Karpas-422 (cell line): ENCODE results near the gene DMBT1. TPM values are rescaled to one million over a fixed set of nuclear protein-coding genes. Genes with fewer than 3 reads are reported as not detected.

Source experiments
- DNase-seq: peaks from one replicate; pipeline ENCODE4 v3.0.0-alpha.2; 2015
- H2AFZ ChIP-seq: fragments of 200-600 bp; sonication (generic); 2 replicates; pipeline ENCODE4 v1.6.1; 2014; ENCODE audit warnings: antibody characterized with exemption, low read length, mixed read lengths
- H3K27ac ChIP-seq: fragments of 200-600 bp; sonication (generic); 2 replicates; pipeline ENCODE4 v1.5.1; 2014; ENCODE audit warnings: mild to moderate bottlenecking, low read length, moderate library complexity
- H3K27me3 ChIP-seq: fragments of 200-600 bp; sonication (generic); 2 replicates; pipeline ENCODE4 v1.6.1; 2014; ENCODE audit warnings: low read length, mixed read lengths
- H3K36me3 ChIP-seq: fragments of 200-600 bp; sonication (generic); 2 replicates; pipeline ENCODE4 v1.6.1; 2014; ENCODE audit warnings: low read length, mixed read lengths; ENCODE audit not compliant: insufficient read depth
- H3K4me1 ChIP-seq: fragments of 200-600 bp; sonication (generic); 2 replicates; pipeline ENCODE4 v1.6.1; 2014; ENCODE audit warnings: mild to moderate bottlenecking, low read length, mixed read lengths
- H3K4me2 ChIP-seq: fragments of 200-600 bp; sonication (generic); 2 replicates; pipeline ENCODE4 v1.6.1; 2014; ENCODE audit warnings: low read length, low read depth, mild to moderate bottlenecking; ENCODE audit not compliant: poor library complexity, severe bottlenecking
- H3K4me3 ChIP-seq: fragments of 200-600 bp; sonication (generic); 2 replicates; pipeline ENCODE4 v1.5.1; 2014; ENCODE audit warnings: mild to moderate bottlenecking, antibody characterized with exemption, low read length, mixed read lengths
- H3K79me2 ChIP-seq: fragments of 200-600 bp; sonication (generic); 2 replicates; pipeline ENCODE4 v1.6.1; 2014; ENCODE audit warnings: mild to moderate bottlenecking, low read length, mixed read lengths
- H3K9ac ChIP-seq: fragments of 200-600 bp; sonication (generic); 2 replicates; pipeline ENCODE4 v1.6.0; 2014; ENCODE audit warnings: low read length
- H3K9me2 ChIP-seq: fragments of 200-600 bp; sonication (generic), shearing (Covaris generic); replicated peaks from 2 replicates; pipeline ENCODE4 v1.6.0; 2014; ENCODE audit warnings: mild to moderate bottlenecking, low read length, moderate library complexity; ENCODE audit not compliant: insufficient read depth
- H3K9me3 ChIP-seq: fragments of 300-700, 200-600 bp; sonication (generic); 2 replicates; pipeline ENCODE4 v1.6.1; 2014; ENCODE audit warnings: low read length, mixed read lengths
- H4K20me1 ChIP-seq: fragments of 200-600 bp; sonication (generic); 2 replicates; pipeline ENCODE4 v1.6.1; 2014; ENCODE audit warnings: mild to moderate bottlenecking, antibody characterized with exemption, low read length, low read depth; ENCODE audit not compliant: insufficient read depth
- total RNA-seq: library from RNA; depleted of rRNA; stranded (reverse); fragments of >200 nt; shearing (Covaris generic); gene quantifications from 2 replicates; pipeline ENCODE4 v1.2.3, GENCODE V29; 2014; ENCODE audit warnings: low replicate concordance

The DMBT1 gene
- total RNA-seq, 1 experiment from 2014 or later: not detected

DNA sequence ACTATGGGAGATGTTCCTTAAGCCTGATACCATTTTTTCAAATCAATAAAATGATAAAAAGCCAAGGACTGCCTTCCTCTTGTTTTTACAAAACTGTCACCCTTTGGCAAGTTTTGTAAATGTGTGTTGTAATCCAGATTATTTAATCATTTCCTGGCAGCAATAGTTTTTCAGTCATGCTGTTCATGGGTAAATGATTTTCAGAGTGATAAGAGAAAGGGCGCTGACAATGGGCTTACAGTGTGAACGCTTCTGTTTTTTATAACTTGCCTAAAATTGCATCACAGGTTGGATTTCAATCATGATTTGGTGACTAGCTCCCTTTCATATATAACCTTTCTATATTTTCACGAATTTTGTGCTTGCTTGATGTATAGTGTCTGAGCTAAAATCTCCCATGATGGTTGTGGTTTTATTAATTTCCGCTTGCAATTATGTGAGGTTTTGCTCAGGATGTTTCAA lies 19.0 kb upstream of the DMBT1 start:
- Histone ChIP-seq H3K27me3 (no peaks in the 10 kb centered on the region), H3K79me2 (no peaks in the 10 kb centered on the region), H3K4me2 (no peak overlapping the region), H3K4me1 (peaks cover 8% of the 10 kb centered on the region), H4K20me1 (no peaks in the 10 kb centered on the region), H3K4me3 (no peak overlapping the region), H3K27ac (no peak overlapping the region), H3K36me3 (no peaks in the 10 kb centered on the region), H3K9ac (no peak overlapping the region), H3K9me2 (no peaks in the 10 kb centered on the region), H3K9me3 (no peaks in the 10 kb centered on the region), H2AFZ (no peak overlapping the region)
- peak; percentile 62 for DNase-seq

DNA sequence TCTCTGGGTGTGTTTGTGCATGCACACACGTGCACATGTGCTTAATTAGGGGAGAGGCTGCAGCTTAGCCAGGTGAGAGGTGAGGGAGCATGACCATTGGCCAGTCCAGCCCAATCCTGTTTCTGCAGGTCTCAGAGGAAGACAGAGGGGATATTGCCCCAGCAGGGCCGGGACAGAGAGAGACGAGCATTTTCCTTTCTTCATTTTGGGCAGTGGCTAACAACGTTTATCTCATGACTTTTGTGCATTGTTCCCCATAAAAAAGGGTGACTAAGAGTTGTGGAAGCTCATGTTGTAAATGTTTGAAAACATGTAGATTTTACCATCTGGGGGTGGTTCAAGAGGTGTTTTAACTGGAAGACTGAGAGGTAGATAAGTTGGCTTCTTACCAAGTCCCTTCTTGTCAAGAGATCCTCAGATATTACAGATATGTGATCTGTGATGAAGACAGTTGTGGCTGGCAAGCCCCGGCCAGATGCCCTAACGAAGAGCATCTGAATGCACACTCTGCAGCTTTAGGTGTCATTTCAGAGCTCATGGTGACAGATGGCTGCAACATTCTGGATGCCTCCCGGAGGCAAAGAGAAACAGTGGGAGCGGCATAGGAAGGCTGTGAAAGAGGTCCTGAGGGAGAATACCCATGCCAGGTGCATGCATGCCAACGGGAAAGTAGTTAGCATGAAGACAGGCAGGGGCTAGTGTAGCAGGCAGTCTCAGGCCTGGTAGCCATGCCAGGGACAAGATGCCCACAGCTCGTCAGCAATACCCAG lies 16.7 kb upstream of the DMBT1 start:
- Histone ChIP-seq H3K36me3 (no peaks in the 10 kb centered on the region), H3K9me2 (no peaks in the 10 kb centered on the region), H2AFZ (no peak overlapping the region), H3K4me3 (no peak overlapping the region), H3K27ac (no peak overlapping the region), H3K4me1 (peaks cover 14% of the 10 kb centered on the region), H4K20me1 (no peaks in the 10 kb centered on the region), H3K27me3 (no peaks in the 10 kb centered on the region), H3K4me2 (no peak overlapping the region), H3K79me2 (no peaks in the 10 kb centered on the region), H3K9ac (no peak overlapping the region), H3K9me3 (no peaks in the 10 kb centered on the region)
- peak; percentile 10 for DNase-seq

DNA sequence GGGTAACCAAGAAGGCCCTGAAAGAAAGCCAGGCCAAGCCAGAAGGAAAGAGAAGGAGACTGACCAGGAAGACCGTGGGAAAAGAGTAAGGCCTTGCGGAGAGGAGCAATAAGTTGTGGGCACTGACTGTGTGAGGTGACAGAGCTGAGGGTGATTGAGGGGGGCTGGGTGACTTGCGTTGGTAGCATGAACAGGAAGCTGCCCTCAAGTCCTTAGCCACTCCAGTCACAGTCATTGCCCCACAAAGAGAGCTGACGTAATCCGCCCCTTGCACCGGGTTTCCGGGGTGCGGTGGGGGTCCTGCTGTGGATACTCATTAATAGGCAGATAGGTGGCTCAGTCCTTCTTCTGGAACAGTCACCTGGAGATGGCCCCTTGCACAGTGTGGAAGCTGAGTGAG lies 16.1 kb upstream of the DMBT1 start:
- H3K27me3 ChIP-seq: no peaks in the 10 kb centered on the region
- H3K4me3 ChIP-seq: no peak overlapping the region
- peak; percentile 19 for DNase-seq
- H3K4me1 ChIP-seq: peaks cover 14% of the 10 kb centered on the region
- H3K36me3 ChIP-seq: no peaks in the 10 kb centered on the region
- H3K9me2 ChIP-seq: no peaks in the 10 kb centered on the region
- H3K9me3 ChIP-seq: no peaks in the 10 kb centered on the region
- H4K20me1 ChIP-seq: no peaks in the 10 kb centered on the region
- H3K9ac ChIP-seq: no peak overlapping the region
- H3K27ac ChIP-seq: no peak overlapping the region
- no peak overlapping the region for H2AFZ ChIP-seq
- H3K79me2 ChIP-seq: no peaks in the 10 kb centered on the region
- no peak overlapping the region for H3K4me2 ChIP-seq

DNA sequence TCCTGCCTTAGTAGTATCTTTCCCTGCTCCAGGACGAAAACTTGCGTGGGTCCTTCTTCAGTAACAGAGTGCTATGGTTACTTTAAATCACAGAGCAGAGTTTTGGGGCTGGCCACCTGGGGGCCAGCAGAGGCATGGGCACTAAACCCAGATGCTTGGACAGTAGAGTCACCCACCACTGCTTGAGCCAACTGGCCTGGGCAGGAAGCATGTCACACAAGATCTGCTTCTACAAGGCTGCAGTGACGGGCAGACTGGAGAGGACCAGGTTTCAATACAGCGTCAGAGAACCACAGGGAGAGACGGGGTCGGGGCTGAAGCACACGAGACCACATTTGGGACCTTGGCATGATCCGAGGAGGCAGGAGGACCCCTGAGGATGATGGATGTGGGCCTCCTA lies 14.3 kb upstream of the DMBT1 start:
- no peaks in the 10 kb centered on the region for H3K9me3 ChIP-seq
- H3K4me1 ChIP-seq: peaks cover 12% of the 10 kb centered on the region
- H3K27me3 ChIP-seq: no peaks in the 10 kb centered on the region
- DNase-seq: no peak
- H3K9me2 ChIP-seq: no peaks in the 10 kb centered on the region
- H3K4me2 ChIP-seq: no peak overlapping the region
- H3K9ac ChIP-seq: no peak overlapping the region
- no peaks in the 10 kb centered on the region for H4K20me1 ChIP-seq
- H3K36me3 ChIP-seq: no peaks in the 10 kb centered on the region
- H2AFZ ChIP-seq: no peak overlapping the region
- no peak overlapping the region for H3K27ac ChIP-seq
- H3K79me2 ChIP-seq: no peaks in the 10 kb centered on the region
- no peak overlapping the region for H3K4me3 ChIP-seq

GRCh38 chr10:122548407-122549085 lies 12.0 kb upstream of the DMBT1 start:
- Histone ChIP-seq H4K20me1 (no peaks in the 10 kb centered on the region), H3K79me2 (no peaks in the 10 kb centered on the region), H3K4me3 (no peak overlapping the region), H3K4me2 (no peak overlapping the region), H3K27me3 (no peaks in the 10 kb centered on the region), H3K9me2 (no peaks in the 10 kb centered on the region), H3K9me3 (no peaks in the 10 kb centered on the region), H3K27ac (no peak overlapping the region), H3K36me3 (no peaks in the 10 kb centered on the region), H3K9ac (no peak overlapping the region), H2AFZ (no peak overlapping the region), H3K4me1 (peaks cover 6% of the 10 kb centered on the region)
- DNase-seq: peak; percentile 35

DNA sequence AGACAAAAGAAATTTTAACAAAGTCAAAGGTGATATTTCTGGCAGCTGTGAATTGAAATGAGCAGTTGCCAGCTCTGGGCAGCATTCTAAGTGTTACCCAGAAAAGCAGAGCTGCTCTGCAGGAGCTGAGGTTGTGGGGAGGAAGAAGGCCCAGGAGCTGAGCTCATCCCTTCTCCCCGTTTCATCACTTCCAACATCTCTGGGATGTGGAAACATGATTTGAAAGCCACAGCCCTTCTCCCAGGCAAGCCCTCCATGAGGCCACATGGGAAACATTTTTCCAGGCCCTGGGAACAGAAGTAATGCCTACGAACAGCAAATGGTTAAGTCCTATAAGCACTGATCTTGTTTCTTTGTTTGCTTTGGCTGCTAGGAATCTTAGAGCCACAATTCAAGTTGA lies 10.9 kb upstream of the DMBT1 start:
- DNase-seq: peak; percentile 22
- Histone ChIP-seq H3K27me3 (no peaks in the 10 kb centered on the region), H3K36me3 (no peaks in the 10 kb centered on the region), H3K4me2 (no peak overlapping the region), H3K27ac (no peak overlapping the region), H3K9ac (no peak overlapping the region), H3K4me1 (peaks cover 6% of the 10 kb centered on the region), H3K79me2 (no peaks in the 10 kb centered on the region), H3K9me2 (no peaks in the 10 kb centered on the region), H3K9me3 (no peaks in the 10 kb centered on the region), H2AFZ (no peak overlapping the region), H3K4me3 (no peak overlapping the region), H4K20me1 (no peaks in the 10 kb centered on the region)

DNA sequence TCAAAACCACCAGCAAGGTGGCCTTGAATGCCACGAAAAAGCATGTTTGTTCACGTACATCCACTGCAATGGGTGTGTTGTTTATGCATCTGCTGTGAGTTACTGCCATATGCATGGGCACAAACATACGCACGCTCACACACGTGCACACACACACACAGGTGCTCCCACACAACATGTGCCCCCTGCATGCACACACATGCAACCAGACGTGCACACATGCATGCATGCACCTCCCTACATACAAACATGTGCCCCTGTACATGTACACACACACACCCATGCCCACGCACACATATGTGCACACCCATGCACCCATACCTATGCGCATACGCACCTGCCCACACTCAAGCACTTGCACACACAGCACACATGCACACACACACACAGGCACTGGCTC lies 10.1 kb upstream of the DMBT1 start:
- H3K9ac ChIP-seq: no peak overlapping the region
- H3K9me2 ChIP-seq: no peaks in the 10 kb centered on the region
- H3K4me1 ChIP-seq: peaks cover 6% of the 10 kb centered on the region
- no peak overlapping the region for H2AFZ ChIP-seq
- no peaks in the 10 kb centered on the region for H3K27me3 ChIP-seq
- no peaks in the 10 kb centered on the region for H4K20me1 ChIP-seq
- H3K27ac ChIP-seq: no peak overlapping the region
- H3K9me3 ChIP-seq: no peaks in the 10 kb centered on the region
- no peak overlapping the region for H3K4me2 ChIP-seq
- H3K4me3 ChIP-seq: no peak overlapping the region
- H3K36me3 ChIP-seq: no peaks in the 10 kb centered on the region
- no peaks in the 10 kb centered on the region for H3K79me2 ChIP-seq
- DNase-seq: no peak

DNA sequence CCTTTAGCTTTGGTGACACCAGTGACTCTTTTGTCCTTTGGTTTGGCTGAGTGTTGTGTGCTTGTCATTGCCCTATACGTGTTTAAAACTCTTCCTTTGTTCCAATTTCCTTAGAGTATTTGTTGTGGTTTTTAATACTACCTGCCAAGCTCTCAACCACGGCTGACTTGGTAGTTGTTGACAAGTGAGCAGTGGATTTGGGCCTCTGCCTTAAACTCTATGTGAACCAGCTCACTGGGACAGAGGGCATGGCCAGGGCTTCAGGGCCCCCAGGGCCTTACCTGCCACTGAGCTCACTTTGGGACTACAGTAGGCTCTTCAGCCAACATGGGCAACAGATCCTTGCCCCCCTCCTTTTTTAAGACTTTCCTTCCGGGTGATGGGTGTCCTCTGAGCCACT lies 9.6 kb upstream of the DMBT1 start:
- no peak overlapping the region for H3K27ac ChIP-seq
- no peak overlapping the region for H3K4me3 ChIP-seq
- DNase-seq: no peak
- H3K9me3 ChIP-seq: no peaks in the 10 kb centered on the region
- H3K9me2 ChIP-seq: no peaks in the 10 kb centered on the region
- no peak overlapping the region for H3K9ac ChIP-seq
- no peaks in the 10 kb centered on the region for H3K27me3 ChIP-seq
- H3K79me2 ChIP-seq: no peaks in the 10 kb centered on the region
- H3K4me1 ChIP-seq: peaks cover 6% of the 10 kb centered on the region
- no peak overlapping the region for H2AFZ ChIP-seq
- no peaks in the 10 kb centered on the region for H4K20me1 ChIP-seq
- no peaks in the 10 kb centered on the region for H3K36me3 ChIP-seq
- H3K4me2 ChIP-seq: no peak overlapping the region
